GM12878 (cell line): ENCODE results near the gene TMEM138.

Source experiments
- CTCF ChIP-seq, 3 experiments: IDR thresholded peaks in 2 of 3; conservative IDR thresholded peaks in 1 of 3; 2 replicates each; pipeline ENCODE4 v1.5.1; 2011; ENCODE audit warnings: low read depth in 3 of 3, low read length in 3 of 3, mild to moderate bottlenecking in 3 of 3, control low read depth in 2 of 3, moderate library complexity in 2 of 3, inconsistent platforms in 1 of 3, mixed read lengths in 1 of 3; ENCODE audit not compliant: control insufficient read depth in 2 of 3, insufficient read depth in 1 of 3; ENCODE audit errors: extremely low read depth in 1 of 3
- E2F4 ChIP-seq: IDR thresholded peaks from 2 replicates; pipeline ENCODE4 v1.6.1; 2012; ENCODE audit warnings: low read depth, low read length, improper control_type of control experiment
- ELK1 ChIP-seq: IDR thresholded peaks from 2 replicates; pipeline ENCODE4 v1.6.1; 2012; ENCODE audit warnings: low read depth, low read length, improper control_type of control experiment
- EZH2 ChIP-seq: IDR thresholded peaks from 2 replicates; pipeline ENCODE4 v1.6.1; 2012; ENCODE audit warnings: low read depth, mild to moderate bottlenecking, control low read depth, inconsistent platforms, low read length, borderline replicate concordance; ENCODE audit not compliant: control insufficient read depth
- HDAC2 ChIP-seq: fragments of 200-600 bp; sonication (generic); IDR thresholded peaks from 2 replicates; pipeline ENCODE4 v1.6.1; 2017
- MYC ChIP-seq: IDR thresholded peaks from 2 replicates; pipeline ENCODE4 v1.6.1; 2011; ENCODE audit warnings: mild to moderate bottlenecking, low read length, moderate library complexity, inconsistent platforms; ENCODE audit not compliant: insufficient read depth, insufficient replicate concordance, insufficient read length, severe bottlenecking
- NFYA ChIP-seq: IDR thresholded peaks from 2 replicates; pipeline ENCODE4 v1.6.1; 2011; ENCODE audit warnings: low read depth, mild to moderate bottlenecking, low read length, improper control_type of control experiment, borderline replicate concordance
- RAD21 ChIP-seq: IDR thresholded peaks from 2 replicates; pipeline ENCODE4 v1.6.1; 2011; ENCODE audit warnings: mild to moderate bottlenecking, low read depth, low read length, moderate library complexity; ENCODE audit not compliant: insufficient read depth
- RFX5 ChIP-seq: IDR thresholded peaks from 2 replicates; pipeline ENCODE4 v1.6.1; 2011; ENCODE audit warnings: low read depth, low read length, improper control_type of control experiment
- SIN3A ChIP-seq: IDR thresholded peaks from 2 replicates; pipeline ENCODE4 v1.6.1; 2012; ENCODE audit warnings: low read depth, low read length, improper control_type of control experiment

- TF ChIP-seq SIN3A: no peak
- TF ChIP-seq E2F4: no peak
- no peak for TF ChIP-seq ELK1
- TF ChIP-seq CTCF (IDR thresholded peaks at IDR 0.05 in 2 of 3, conservative IDR thresholded peaks at IDR 0.05 in 1 of 3; ENCODE audit: control insufficient read depth in 2 of 3, extremely low read depth in 1 of 3, insufficient read depth in 1 of 3, low read depth in 3 of 3, low read length in 3 of 3): no peak
- TF ChIP-seq RAD21: no peak
- TF ChIP-seq RFX5: no peak
- no peak for TF ChIP-seq EZH2
- no peak for TF ChIP-seq NFYA
- no peak for TF ChIP-seq HDAC2
- no peak for TF ChIP-seq MYC
These were observed 33.8 kb upstream of the TMEM138 start for GRCh38 chr11:61328351-61328750.
